HG03045 (cell line): ENCODE measurements around the gene TACR2.
"Not testable (repeated sequence)": the region's sequence is repeated elsewhere in the genome, so short reads cannot be mapped to it uniquely, and the experiment has no call there.

ENCODE experiments used
- ATAC-seq: cut with Tn5 transposase; IDR thresholded peaks from one replicate; pipeline ENCODE4 v1.9.1; 2021; ENCODE audit warnings: mild to moderate bottlenecking, moderate library complexity; ENCODE audit not compliant: unreplicated experiment

Gene TACR2

DNA sequence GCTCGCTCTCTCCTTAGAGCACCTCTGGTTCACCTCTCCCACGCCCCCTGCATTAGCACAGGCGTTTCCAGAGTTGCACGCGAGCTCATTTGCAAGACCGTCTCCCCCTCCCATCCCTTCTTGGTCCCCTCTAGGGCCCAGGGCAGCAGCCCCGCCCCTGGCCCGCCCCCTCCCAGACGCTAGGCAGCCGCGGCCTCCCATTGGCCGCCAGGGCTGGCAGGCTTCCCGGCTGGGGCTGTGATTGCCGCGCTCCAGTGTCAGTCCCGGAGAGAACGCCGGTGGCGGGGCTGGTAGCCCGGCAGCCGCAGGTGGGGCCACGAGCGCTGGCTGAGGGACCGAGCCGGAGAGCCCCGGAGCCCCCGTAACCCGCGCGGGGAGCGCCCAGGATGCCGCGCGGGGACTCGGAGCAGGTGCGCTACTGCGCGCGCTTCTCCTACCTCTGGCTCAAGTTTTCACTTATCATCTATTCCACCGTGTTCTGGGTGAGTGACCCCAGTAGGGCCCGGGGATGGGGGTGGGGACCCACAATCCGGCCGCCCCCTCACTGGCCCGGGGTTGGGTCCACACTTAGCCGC is 34.6 kb upstream of the TACR2 start, which contains the start of gene TSPAN15:
Gene TSPAN15 (plus strand): TSS at position 257 of the 575 bp plus-strand sequence. CDS start 130 bp downstream, at position 387.
- ATAC-seq: peak; percentile 76

DNA sequence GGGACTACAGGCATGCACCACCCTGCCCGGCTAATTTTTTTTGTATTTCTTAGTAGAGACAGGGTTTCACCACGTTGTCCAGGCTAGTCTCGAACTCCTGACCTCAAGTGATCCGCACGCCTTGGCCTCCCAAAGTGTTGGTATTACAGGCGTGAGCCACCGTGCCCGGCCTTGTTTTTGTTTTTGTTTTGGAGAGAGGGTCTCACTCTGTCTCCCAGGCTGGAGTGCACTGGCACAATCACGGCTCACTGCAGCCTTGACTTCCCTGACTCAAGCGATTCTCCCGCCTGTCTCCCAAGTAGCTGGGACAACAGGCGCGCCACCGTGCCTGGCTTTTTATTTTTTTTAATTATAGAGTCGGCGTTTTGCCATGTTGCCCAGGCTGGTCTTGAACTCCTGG is 33.7 kb upstream of the TACR2 start:
- ATAC-seq: not testable (repeated sequence)

GRCh38 chr10:69449841-69450240 is 33.1 kb upstream of the TACR2 start:
- ATAC-seq: no peak

- ATAC-seq: no peak
These were observed 30.0 kb upstream of the TACR2 start for GRCh38 chr10:69446650-69447151.

- ATAC-seq: no peak
These were observed 29.5 kb upstream of the TACR2 start for GRCh38 chr10:69446229-69446628.

GRCh38 chr10:69445041-69445440 is 28.3 kb upstream of the TACR2 start:
- ATAC-seq: no peak

GRCh38 chr10:69443354-69443753 is 26.6 kb upstream of the TACR2 start:
- no peak for ATAC-seq

DNA sequence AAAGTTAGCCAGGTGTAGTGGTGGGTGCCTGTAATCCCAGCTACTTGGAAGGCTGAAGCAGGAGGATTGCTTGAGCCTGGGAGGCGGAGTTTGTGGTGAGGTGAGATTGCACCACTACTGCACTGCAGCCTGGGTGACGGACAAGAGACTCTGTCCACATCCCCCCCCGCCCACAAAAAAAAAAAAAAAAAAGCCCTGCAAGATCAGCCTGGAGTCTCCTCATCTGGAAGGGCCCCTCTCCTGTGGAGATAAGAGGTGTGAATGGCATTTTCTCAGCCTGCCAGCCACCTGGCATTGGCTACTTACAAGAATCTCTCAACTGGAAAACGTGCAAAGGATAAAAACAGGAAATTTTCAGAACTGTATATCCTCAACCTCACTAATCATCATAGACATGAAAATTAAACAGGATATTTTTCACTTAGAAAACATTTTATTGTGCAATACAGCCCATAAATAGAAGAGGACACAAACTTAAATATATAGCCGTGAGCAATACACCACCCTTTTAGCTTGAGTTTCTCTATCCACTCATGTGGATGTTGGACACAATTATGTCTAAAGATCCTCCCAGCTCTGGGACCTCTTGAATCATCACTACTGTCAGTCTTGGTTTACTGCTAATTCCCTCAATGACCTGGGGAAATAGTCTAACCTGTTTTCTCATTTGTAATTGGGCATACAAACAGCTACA is 23.2 kb upstream of the TACR2 start:
- ATAC-seq: no peak

GRCh38 chr10:69439350-69439739 is 22.6 kb upstream of the TACR2 start:
- no peak for ATAC-seq

- no peak for ATAC-seq
These were observed 22.0 kb upstream of the TACR2 start for GRCh38 chr10:69438536-69439349.

GRCh38 chr10:69437321-69438259 is 20.9 kb upstream of the TACR2 start:
- no peak for ATAC-seq

DNA sequence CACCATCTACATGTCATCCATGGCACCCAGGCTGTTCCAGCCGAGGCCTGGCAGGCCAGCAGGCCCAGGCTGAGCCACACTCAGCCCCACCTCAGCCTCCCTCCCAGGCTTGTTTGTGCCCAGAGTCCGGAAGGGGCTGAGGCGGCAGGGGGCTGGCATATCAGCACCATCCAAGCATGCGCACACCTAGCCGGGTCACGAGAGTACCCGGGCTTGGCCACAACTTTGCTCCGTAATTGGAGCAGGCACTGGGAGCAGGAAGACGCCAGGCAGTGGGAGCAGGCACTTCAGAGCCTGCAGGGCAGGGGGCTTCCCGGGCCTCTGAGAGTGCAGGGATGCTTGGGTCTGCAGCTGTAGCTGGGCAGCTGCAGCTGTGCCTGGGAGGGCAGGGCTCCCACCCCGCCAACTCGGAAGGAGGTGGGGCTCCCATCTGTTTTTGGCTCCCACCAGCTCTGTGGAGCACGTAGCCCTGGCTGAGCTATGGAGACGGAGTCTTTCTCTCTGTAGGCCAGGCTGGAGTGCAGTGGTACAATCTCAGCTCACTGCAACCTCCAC is 19.3 kb upstream of the TACR2 start:
- no peak for ATAC-seq

DNA sequence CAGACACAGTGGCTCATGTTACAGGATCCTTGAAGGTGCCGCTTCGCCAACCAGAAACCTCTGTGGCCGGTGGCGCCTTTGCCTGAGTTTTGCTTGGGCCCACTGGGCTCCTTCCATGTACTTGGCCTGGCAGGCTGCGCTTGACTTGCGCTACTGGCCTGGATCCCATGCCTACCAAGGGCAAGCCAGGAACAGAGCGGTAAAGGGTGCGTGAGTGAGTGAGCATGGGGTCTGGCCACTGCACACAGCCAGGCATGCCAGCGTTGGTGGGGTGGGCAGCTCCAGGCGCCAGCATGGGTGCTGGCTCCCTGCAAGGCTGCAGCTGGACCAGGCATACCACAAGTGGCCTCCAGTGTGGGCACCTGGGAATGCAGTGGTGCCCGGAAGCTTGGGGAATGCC is 18.2 kb upstream of the TACR2 start:
- no peak for ATAC-seq

- ATAC-seq: no peak
These were observed 17.5 kb upstream of the TACR2 start for GRCh38 chr10:69434169-69434568.

GRCh38 chr10:69428165-69428564 is 11.4 kb upstream of the TACR2 start:
- no peak for ATAC-seq

- no peak for ATAC-seq
These were observed 9.6 kb upstream of the TACR2 start for GRCh38 chr10:69426376-69426727.

GRCh38 chr10:69425511-69426298 is 9.0 kb upstream of the TACR2 start:
- no peak for ATAC-seq

DNA sequence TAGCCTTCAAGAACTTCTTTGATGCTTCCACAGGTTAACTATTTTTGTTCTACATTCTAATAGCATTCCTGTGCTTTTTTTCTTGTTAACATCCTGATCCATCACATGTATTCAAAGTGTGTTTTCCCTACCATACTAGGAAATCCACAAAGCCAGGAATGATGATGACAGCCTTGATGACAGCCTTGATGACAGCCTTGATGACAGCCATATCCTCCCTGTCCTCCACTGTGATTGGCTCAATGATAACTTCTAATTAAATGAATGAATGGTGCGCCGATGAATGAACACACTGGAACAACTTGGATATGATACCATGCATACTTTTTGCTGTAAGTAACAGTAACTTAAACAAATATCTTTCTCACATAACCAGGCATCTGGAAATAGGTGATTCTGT is 8.3 kb upstream of the TACR2 start:
- no peak for ATAC-seq

DNA sequence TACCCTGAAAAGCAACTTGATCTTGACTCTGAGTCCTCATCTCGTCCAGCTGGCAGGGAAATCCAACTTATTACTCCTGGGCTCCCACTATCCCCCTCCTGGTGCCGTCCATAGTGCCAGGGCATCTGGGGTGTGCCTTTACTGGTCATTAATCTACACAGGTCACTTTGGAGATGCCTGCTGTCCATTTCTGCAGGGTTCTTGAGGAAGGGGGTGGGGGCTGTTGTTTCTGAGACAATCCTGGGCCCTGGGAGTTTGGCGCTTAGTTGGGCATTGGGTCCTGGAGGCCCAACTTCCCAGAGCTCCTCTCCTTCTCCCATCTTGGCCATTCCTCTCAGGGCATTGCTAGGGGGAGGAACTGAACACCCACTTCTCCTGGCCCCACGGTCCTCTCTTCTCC is 6.0 kb upstream of the TACR2 start:
- no peak for ATAC-seq
